HepG2 (cell line): Measurements from ENCODE around the gene SENP5. TPM values are rescaled to one million over a fixed set of nuclear protein-coding genes. Genes with fewer than 3 reads are reported as not detected.
A peak's percentile ranks its signal among the peaks of the same experiment; 100 is the strongest.

ENCODE experiments used
- AGO2 ChIP-seq: fragments of 200-400 bp; formaldehyde crosslinking; optimal IDR thresholded peaks from 2 replicates; pipeline ENCODE3; 2017; ENCODE audit warnings: mild to moderate bottlenecking, low read depth, low read length, moderate library complexity
- BCLAF1 ChIP-seq: fragments of 450-650 bp; IDR thresholded peaks from 2 replicates; pipeline ENCODE4 v1.6.1; 2017; ENCODE audit warnings: mild to moderate bottlenecking
- CENPX ChIP-seq: sonication (generic); formaldehyde crosslinking; IDR thresholded peaks from 2 replicates; pipeline ENCODE4 v1.9.0; 2021; ENCODE audit warnings: mild to moderate bottlenecking, missing genetic modification reagents, moderate library complexity
- DDIT3 ChIP-seq: sonication (generic); formaldehyde crosslinking; IDR thresholded peaks from 2 replicates; pipeline ENCODE4 v1.4.0; 2020; ENCODE audit warnings: mild to moderate bottlenecking, missing genetic modification reagents
- FLYWCH1 ChIP-seq: sonication (generic); formaldehyde crosslinking; IDR thresholded peaks from 2 replicates; pipeline ENCODE4 v1.8.1; 2023; ENCODE audit warnings: mild to moderate bottlenecking, missing genetic modification reagents
- GMEB2 ChIP-seq: IDR thresholded peaks from 2 replicates; pipeline ENCODE4 v1.6.1; 2016; ENCODE audit warnings: missing biosample characterization, missing genetic modification reagents, low read depth
- NFATC3 ChIP-seq: sonication (generic); formaldehyde crosslinking; IDR thresholded peaks from 2 replicates; pipeline ENCODE4 v1.5.1; 2020; ENCODE audit warnings: mild to moderate bottlenecking, missing genetic modification reagents
- NKX3-1 ChIP-seq: sonication (generic); formaldehyde crosslinking; IDR thresholded peaks from 2 replicates; pipeline ENCODE4 v1.5.0; 2020; ENCODE audit warnings: missing genetic modification reagents
- SNAPC4 ChIP-seq: sonication (generic); formaldehyde crosslinking; IDR thresholded peaks from 2 replicates; pipeline ENCODE4 v1.4.0; 2020; ENCODE audit warnings: mild to moderate bottlenecking, missing genetic modification reagents
- TEAD2 ChIP-seq: sonication (generic); formaldehyde crosslinking; IDR thresholded peaks from 2 replicates; pipeline ENCODE4 v1.9.0; 2021; ENCODE audit warnings: missing genetic modification reagents
- U2AF2 ChIP-seq: fragments of 200-400 bp; formaldehyde crosslinking; IDR thresholded peaks from 2 replicates; pipeline ENCODE4 v1.6.1; 2017; ENCODE audit warnings: low read depth, mild to moderate bottlenecking, low read length
- YEATS4 ChIP-seq: sonication (generic); formaldehyde crosslinking; IDR thresholded peaks from 2 replicates; pipeline ENCODE4 v1.4.0; 2020; ENCODE audit warnings: missing genetic modification reagents, borderline replicate concordance
- ZBTB7A ChIP-seq: sonication (generic); formaldehyde crosslinking; IDR thresholded peaks from 2 replicates; pipeline ENCODE4 v1.8.0; 2022; ENCODE audit warnings: mild to moderate bottlenecking, missing genetic modification reagents
- ZNF121 ChIP-seq: sonication (generic); formaldehyde crosslinking; IDR thresholded peaks from 2 replicates; pipeline ENCODE4 v1.5.0; 2020; ENCODE audit warnings: mild to moderate bottlenecking, missing genetic modification reagents
- ZNF362 ChIP-seq: sonication (generic); formaldehyde crosslinking; IDR thresholded peaks from 2 replicates; pipeline ENCODE4 v1.4.0; 2020; ENCODE audit warnings: missing genetic modification reagents, mild to moderate bottlenecking, borderline replicate concordance
- ZNF614 ChIP-seq: IDR thresholded peaks from 2 replicates; pipeline ENCODE4 v1.6.1; 2018; ENCODE audit warnings: missing biosample characterization, missing genetic modification reagents, inconsistent platforms, borderline replicate concordance
- ZNF782 ChIP-seq: sonication (generic); formaldehyde crosslinking; IDR thresholded peaks from 2 replicates; pipeline ENCODE4 v1.4.0; 2020; ENCODE audit warnings: missing genetic modification reagents, mild to moderate bottlenecking, borderline replicate concordance
- ZNF850 ChIP-seq: sonication (generic); formaldehyde crosslinking; conservative IDR thresholded peaks from 2 replicates; pipeline ENCODE4 v1.9.0; 2021; ENCODE audit warnings: mild to moderate bottlenecking, missing genetic modification reagents
- ZNF878 ChIP-seq: sonication (generic); formaldehyde crosslinking; IDR thresholded peaks from 2 replicates; pipeline ENCODE4 v1.8.1; 2023; ENCODE audit warnings: mild to moderate bottlenecking, missing genetic modification reagents, moderate library complexity
- polyA plus RNA-seq, 8 experiments: library from polyadenylated mRNA; depleted of rRNA in 3 of 8; stranded (reverse) in 7 of 8; unstranded in 1 of 8; fragments of >200 nt; fragmentation: Illumina TruSeq in 4 of 8; extraction: Trizol in 4 of 8; gene quantifications; 2 replicates each; pipeline versions ENCODE4 v1.2.1 to v1.2.3, GENCODE V29; 2011 to 2016; ENCODE audit warnings: low read depth in 4 of 8, missing spikeins in 1 of 8, mixed read lengths in 1 of 8; ENCODE audit not compliant: insufficient read depth in 1 of 8
- total RNA-seq, 5 experiments: library from RNA; depleted of rRNA; stranded (reverse); fragments of >200 nt; fragmentation: Illumina TruSeq; extraction: Trizol; gene quantifications; 2 replicates each; pipeline ENCODE4 v1.2.3, GENCODE V29; 2016; ENCODE audit warnings: low read depth in 1 of 5

Gene SENP5
- total and polyA plus RNA-seq, 2 of the 13 experiments (the other 11 are each of a cell fraction or from before 2014, with no cell fraction given), result 17.6 to 30.9 TPM

- TF ChIP-seq NFATC3 (CRISPR knock-in tag) (no peak), NKX3-1 (CRISPR knock-in tag) (no peak), GMEB2 (no peak), ZNF850 (CRISPR knock-in tag) (no peak), ZNF362 (CRISPR knock-in tag) (no peak), U2AF2 (no peak), FLYWCH1 (CRISPR knock-in tag) (no peak), SNAPC4 (CRISPR knock-in tag) (no peak), DDIT3 (CRISPR knock-in tag) (no peak), CENPX (no peak), ZNF782 (CRISPR knock-in tag) (no peak), BCLAF1 (no peak), ZBTB7A (CRISPR knock-in tag) (no peak), AGO2 (peak; percentile 11), YEATS4 (no peak; the same call in 1 of the 2 replicates), ZNF878 (CRISPR knock-in tag) (no peak), ZNF614 (CRISPR knock-in tag) (no peak), TEAD2 (no peak), ZNF121 (CRISPR knock-in tag) (no peak)
Measured at GRCh38 chr3:196948442-196949284, 80.9 kb downstream of the SENP5 start (continued).
